ENCODE data around the gene ZSCAN10.

DNA sequence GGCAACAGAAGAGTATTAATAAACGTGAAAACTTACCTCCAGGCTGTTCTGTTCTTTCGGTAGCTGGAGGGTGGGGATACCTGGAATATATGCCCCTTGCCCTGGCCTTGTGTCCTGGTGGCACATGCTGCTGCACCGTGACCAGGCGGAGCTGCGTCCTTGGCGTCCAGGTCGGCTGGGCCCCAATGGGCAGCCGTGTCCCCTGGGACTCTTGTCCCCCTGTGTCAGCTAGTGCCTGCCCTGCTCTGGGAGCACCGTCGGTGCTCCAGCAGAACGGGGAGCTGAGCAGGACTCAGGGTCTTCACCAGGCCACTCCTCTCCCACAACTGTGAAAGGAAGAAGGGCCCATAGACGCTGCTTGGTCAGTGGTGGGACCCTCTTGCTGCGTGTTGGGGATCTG is 43.7 kb upstream of the ZSCAN10 start:
- TF ChIP-seq, protein P1, sequence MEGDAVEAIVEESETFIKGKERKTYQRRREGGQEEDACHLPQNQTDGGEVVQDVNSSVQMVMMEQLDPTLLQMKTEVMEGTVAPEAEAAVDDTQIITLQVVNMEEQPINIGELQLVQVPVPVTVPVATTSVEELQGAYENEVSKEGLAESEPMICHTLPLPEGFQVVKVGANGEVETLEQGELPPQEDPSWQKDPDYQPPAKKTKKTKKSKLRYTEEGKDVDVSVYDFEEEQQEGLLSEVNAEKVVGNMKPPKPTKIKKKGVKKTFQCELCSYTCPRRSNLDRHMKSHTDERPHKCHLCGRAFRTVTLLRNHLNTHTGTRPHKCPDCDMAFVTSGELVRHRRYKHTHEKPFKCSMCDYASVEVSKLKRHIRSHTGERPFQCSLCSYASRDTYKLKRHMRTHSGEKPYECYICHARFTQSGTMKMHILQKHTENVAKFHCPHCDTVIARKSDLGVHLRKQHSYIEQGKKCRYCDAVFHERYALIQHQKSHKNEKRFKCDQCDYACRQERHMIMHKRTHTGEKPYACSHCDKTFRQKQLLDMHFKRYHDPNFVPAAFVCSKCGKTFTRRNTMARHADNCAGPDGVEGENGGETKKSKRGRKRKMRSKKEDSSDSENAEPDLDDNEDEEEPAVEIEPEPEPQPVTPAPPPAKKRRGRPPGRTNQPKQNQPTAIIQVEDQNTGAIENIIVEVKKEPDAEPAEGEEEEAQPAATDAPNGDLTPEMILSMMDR (conservative IDR thresholded peaks at IDR 0.05 in 1 of 2, IDR thresholded peaks at IDR 0.05 in 1 of 2; ENCODE audit: low read depth in 1 of 2, low read length in 2 of 2), result no peak
- TF ChIP-seq EZH2 (IDR thresholded peaks at IDR 0.05; ENCODE audit: low read length, missing control alignments), result no peak
